ENCODE measurements around the gene UFSP2.

Gene UFSP2

GRCh38 chr4:185426960-185427688 lies 1.4 kb upstream of the UFSP2 start:
- DNase-seq (ENCODE audit: low read depth, low spot score) = no peak

DNA sequence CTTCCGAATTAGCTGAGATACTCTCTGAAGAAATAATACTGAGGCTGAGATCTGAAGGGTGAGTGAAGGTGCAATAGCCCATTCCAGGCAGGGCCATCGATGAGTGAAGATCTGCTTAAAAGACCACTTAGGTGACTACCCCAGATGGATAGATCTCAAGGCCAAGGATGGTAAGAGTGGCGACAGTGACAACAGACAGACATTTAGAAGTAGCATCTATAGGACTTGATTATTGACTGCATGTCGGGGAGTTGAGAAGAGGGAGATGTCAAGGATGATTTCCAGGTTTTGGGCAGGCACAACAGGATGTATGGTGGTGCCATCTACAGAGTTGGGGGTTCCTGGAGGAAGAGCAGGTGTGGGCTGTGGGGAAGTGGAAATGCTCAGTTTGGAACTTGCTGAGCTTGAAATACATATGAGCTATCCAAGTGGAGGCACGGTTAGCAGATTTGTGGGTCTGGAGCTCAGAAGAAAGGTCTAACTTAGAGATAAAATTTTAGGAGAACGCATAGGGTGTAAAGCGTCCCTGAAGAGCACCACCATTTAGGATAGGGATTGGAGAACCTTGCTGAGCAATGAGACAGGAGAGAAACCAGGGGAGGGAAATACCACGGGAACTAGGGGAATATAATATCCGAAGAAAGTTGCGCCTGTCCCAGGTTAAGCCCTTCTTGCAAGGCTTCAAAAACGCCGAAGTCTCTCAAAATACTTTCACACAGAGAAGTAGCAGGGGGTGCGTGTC lies 688 bp downstream of the UFSP2 start:
- no peak for DNase-seq (ENCODE audit: low read depth, low spot score)

- DNase-seq (ENCODE audit: low read depth, low spot score) = no peak
These were observed 4.2 kb downstream of the UFSP2 start for GRCh38 chr4:185421366-185422124.

DNA sequence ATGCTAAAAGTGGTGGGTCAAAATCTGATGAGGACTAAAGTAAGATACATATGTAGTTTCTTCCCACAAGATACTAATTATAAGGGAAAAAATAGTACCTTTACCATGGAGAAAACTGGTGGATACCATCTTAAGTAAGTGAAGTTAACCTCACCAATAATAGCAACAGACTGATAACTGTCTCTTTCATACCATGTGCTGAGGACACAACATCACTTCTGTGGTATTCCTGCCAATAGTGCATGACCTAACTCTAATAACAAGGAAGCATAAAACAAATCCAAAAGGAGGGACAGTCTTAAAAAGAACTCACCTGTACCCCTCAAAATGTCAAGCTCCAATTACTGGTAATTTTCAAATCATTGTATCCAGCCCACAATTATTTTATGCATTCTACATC lies 8.8 kb downstream of the UFSP2 start:
- DNase-seq (ENCODE audit: low read depth, low spot score) = no peak

DNA sequence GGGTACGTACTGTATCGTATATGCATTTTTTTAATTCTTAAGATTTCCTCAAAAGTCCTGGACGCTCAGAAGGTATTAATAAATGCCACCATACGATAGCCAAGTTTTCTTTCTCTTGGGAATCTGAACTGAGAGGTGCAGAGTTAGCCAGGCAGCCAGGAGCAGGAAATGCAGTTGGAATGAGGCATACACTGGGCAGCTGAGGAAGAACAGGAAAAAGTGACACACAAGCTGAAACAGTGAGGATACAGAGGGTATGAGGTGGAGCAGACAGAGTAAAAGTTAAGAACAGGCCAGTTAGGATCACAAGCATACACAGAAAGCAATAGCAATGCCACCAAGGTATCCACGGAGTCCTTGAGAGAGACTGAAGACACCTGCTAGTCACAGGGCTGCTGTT lies 13.4 kb downstream of the UFSP2 start:
- no peak for DNase-seq (ENCODE audit: low read depth, low spot score)

- DNase-seq (ENCODE audit: low read depth, low spot score) = no peak
These were observed 13.9 kb downstream of the UFSP2 start for GRCh38 chr4:185411849-185412248.

DNA sequence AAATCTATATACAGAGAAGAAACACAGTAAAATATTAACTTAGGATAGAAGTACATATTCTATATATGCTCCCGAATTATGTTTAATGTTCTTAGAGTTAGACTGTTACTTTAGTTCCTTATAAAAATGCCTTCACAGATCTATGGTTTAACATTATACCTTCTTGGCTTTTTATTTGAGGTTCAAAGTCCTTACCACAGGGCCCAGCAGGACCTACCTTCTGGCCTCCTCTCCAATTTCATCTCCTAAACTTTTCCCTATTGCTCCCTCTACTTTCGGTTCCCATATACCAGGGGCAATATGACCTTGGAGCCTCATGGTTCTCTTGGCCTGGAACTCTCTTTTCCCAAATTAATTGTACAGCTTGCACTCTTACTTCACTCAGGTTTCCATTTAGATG lies 17.3 kb downstream of the UFSP2 start:
- no peak for DNase-seq (ENCODE audit: low read depth, low spot score)

- no peak for DNase-seq (ENCODE audit: low read depth, low spot score)
These were observed 20.3 kb downstream of the UFSP2 start for GRCh38 chr4:185405296-185405999.

DNA sequence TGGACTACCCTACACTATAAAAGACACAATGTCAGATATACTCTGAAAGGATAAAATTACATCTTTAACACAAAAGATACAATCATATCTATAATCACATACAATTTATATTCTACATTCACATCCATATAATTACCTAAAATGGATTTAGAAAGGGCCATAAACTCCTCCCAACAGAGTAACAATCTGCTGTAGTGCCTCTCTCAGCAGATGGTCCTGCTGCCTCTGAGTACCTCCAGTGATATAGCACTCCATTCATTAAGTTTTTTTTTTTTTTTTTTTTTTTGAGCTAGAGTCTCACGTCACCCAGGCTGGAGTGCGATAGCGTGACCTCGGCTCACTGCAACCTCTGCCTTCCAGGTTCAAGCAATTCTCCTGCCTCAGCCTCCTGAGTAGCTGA lies 21.7 kb downstream of the UFSP2 start:
- DNase-seq (ENCODE audit: low read depth, low spot score) = no peak

DNA sequence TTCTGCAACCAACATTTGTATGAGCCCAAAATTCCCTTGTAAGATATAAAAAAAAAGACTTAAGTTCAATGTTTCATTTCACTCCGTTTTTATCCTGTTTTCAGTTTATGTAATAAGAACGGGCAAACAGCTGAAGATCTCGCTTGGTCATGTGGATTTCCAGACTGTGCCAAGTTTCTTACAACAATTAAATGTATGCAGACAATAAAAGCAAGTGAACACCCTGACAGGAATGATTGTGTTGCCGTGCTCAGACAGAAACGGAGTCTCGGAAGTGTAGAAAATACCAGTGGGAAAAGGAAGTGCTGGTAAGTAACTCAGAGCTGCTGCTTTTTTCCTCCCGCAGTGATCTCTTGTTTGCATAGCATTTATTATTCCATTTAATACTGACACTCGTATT lies 26.3 kb downstream of the UFSP2 start:
- no peak for DNase-seq (ENCODE audit: low read depth, low spot score)

GRCh38 chr4:185398618-185399017 lies 27.1 kb downstream of the UFSP2 start:
- DNase-seq (ENCODE audit: low read depth, low spot score) = no peak

GRCh38 chr4:185396724-185397385 lies 28.9 kb downstream of the UFSP2 start, which contains the start of gene ANKRD37:
ANKRD37 (plus strand) TSS chr4:185396841; CDS start chr4:185396924, 83 bp downstream.
- no peak for DNase-seq (ENCODE audit: low read depth, low spot score)

GRCh38 chr4:185395956-185396723 lies 29.6 kb downstream of the UFSP2 start:
- DNase-seq (ENCODE audit: low read depth, low spot score) = peak; percentile 93

GRCh38 chr4:185395238-185395955 lies 30.4 kb downstream of the UFSP2 start, which contains the start of gene LRP2BP:
LRP2BP (minus strand) TSS chr4:185395924; CDS start chr4:185378186, 17,738 bp downstream.
- DNase-seq (ENCODE audit: low read depth, low spot score) = no peak

GRCh38 chr4:185394568-185395237 lies 31.1 kb downstream of the UFSP2 start:
- no peak for DNase-seq (ENCODE audit: low read depth, low spot score)

GRCh38 chr4:185392156-185392555 lies 33.6 kb downstream of the UFSP2 start:
- no peak for DNase-seq (ENCODE audit: low read depth, low spot score)

DNA sequence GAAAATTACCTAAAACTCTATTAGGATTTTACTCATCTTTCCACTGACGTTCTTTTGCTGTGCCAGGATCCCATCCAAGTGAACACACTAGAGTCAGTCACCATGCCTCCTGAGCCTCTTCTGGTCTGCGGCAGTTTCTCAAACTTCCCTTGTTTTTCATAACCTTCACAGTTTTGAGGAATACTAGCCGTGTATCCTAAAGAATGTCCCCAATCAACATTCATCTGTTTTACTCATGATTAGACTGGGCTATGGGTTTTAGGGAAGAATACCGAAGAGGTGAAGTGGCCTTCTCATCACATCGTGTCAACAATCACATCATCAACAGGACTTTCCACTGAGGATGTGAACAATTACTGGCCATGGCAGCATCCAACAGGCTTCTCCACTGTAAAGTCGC lies 34.8 kb downstream of the UFSP2 start:
- DNase-seq (ENCODE audit: low read depth, low spot score) = no peak

DNA sequence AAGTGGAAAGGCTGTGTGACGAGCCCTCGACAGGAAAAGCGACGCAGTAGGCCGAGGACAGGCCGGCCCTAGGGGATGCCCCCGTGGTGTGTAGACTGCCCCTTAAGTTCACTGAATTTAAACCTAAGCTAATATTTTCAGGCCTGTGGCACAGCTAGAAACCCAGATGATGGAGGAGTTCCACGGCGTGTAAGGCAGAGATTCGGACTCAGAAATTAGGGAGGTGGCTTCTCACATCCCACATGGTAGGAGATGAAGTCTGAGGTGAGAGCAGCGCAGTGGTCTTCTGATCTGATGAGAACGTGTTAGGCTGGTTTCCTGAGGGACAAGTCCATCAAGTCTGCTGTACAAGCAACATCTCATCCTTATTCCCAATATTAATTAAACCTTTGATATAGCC lies 37.8 kb downstream of the UFSP2 start:
- DNase-seq (ENCODE audit: low read depth, low spot score) = no peak

DNA sequence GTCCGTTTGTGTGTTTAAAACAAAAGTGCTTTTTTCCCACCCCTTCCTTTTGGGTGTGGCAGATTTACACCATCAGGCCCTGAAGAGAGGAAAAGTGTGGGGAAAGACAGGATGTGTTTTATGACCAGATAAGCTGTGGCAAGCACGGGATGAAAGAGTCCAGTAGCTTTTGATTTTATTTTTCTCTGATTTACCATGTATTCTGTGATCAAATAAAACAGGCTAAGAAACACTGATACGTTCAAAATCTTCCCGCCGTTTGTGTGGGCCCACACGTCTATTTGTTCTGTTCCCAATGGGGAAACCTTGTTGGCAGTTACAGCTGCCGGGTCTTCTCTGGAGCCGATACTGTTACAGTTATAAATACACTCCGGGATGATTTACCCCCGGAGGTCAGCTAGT lies 40.8 kb downstream of the UFSP2 start:
- DNase-seq (ENCODE audit: low read depth, low spot score) = no peak
